DOHH2 (cell line): ENCODE data around the gene TUBB2A.

ENCODE experiments used
- H3F3A ChIP-seq: fragments of 200-600 bp; sonication (generic), shearing (Covaris generic); 2 replicates; pipeline ENCODE4 v1.6.0; 2016; ENCODE audit warnings: antibody characterized with exemption, mild to moderate bottlenecking; ENCODE audit not compliant: control insufficient read depth, insufficient read depth
- H3K27ac ChIP-seq: fragments of 200-600 bp; sonication (generic); 2 replicates; pipeline ENCODE4 v1.5.1; 2014; ENCODE audit warnings: low read depth, mild to moderate bottlenecking, low read length, moderate library complexity
- H3K27me3 ChIP-seq: fragments of 200-600 bp; sonication (generic); 2 replicates; pipeline ENCODE4 v1.6.1; 2014; ENCODE audit warnings: mild to moderate bottlenecking, low read length, mixed read lengths; ENCODE audit not compliant: control insufficient read depth
- H3K36me3 ChIP-seq: fragments of 200-600 bp; sonication (generic); 2 replicates; pipeline ENCODE4 v1.6.1; 2014; ENCODE audit warnings: mild to moderate bottlenecking, low read length, moderate library complexity, mixed read lengths; ENCODE audit not compliant: control insufficient read depth
- H3K4me1 ChIP-seq: fragments of 200-600 bp; sonication (generic); 2 replicates; pipeline ENCODE4 v1.6.1; 2014; ENCODE audit warnings: mild to moderate bottlenecking, low read length, mixed read lengths; ENCODE audit not compliant: control insufficient read depth
- H3K4me2 ChIP-seq: fragments of 200-600 bp; sonication (generic); 2 replicates; pipeline ENCODE4 v1.6.0; 2014; ENCODE audit warnings: mild to moderate bottlenecking, low read length, moderate library complexity
- H3K4me3 ChIP-seq: fragments of 200-600 bp; sonication (generic); 2 replicates; pipeline ENCODE4 v1.5.1; 2014; ENCODE audit warnings: mild to moderate bottlenecking, low read length, mixed read lengths
- H3K79me2 ChIP-seq: fragments of 200-600 bp; sonication (generic); 2 replicates; pipeline ENCODE4 v1.6.1; 2014; ENCODE audit warnings: mild to moderate bottlenecking, low read length, mixed read lengths; ENCODE audit not compliant: control insufficient read depth
- H3K9me2 ChIP-seq: fragments of 200-600 bp; sonication (generic); replicated peaks from 2 replicates; pipeline ENCODE4 v1.6.1; 2014; ENCODE audit warnings: mild to moderate bottlenecking, low read length, mixed read lengths; ENCODE audit not compliant: control insufficient read depth
- H3K9me3 ChIP-seq: fragments of 200-600 bp; sonication (generic); 2 replicates; pipeline ENCODE4 v1.6.1; 2014; ENCODE audit warnings: antibody characterized with exemption, low read length, mixed read lengths; ENCODE audit not compliant: control insufficient read depth, insufficient read depth
- H4K20me1 ChIP-seq: fragments of 200-600 bp; sonication (generic); 2 replicates; pipeline ENCODE4 v1.6.0; 2014; ENCODE audit warnings: low read depth, mild to moderate bottlenecking, antibody characterized with exemption, low read length, moderate library complexity; ENCODE audit not compliant: control insufficient read depth, insufficient read depth
- CTCF ChIP-seq: fragments of 200-600 bp; sonication (generic); IDR thresholded peaks from one replicate; pipeline ENCODE4 v1.5.1; 2014; ENCODE audit warnings: antibody characterized with exemption, mild to moderate bottlenecking, low read depth, low read length; ENCODE audit not compliant: poor library complexity, severe bottlenecking
- EZH2phosphoT487 ChIP-seq: fragments of 200-600 bp; sonication (generic); IDR thresholded peaks from 2 replicates; pipeline ENCODE4 v1.6.1; 2017; ENCODE audit warnings: borderline replicate concordance, mild to moderate bottlenecking, antibody characterized with exemption, low read length, moderate library complexity, mixed read lengths

The TUBB2A gene

GRCh38 chr6:3204921-3205320 is 47.6 kb upstream of the TUBB2A start:
- TF ChIP-seq EZH2phosphoT487 = no peak
- TF ChIP-seq CTCF = no peak

GRCh38 chr6:3202999-3203696 is 45.8 kb upstream of the TUBB2A start:
- Histone ChIP-seq H3K36me3 (no peaks in the 10 kb centered on the region), H3K9me2 (no peaks in the 10 kb centered on the region), H3K9me3 (peaks cover 3% of the 10 kb centered on the region; the same call in 1 of the 2 replicates), H3K4me3 (peak overlapping the region; percentile 66), H3K79me2 (no peaks in the 10 kb centered on the region), H4K20me1 (no peaks in the 10 kb centered on the region), H3K4me1 (peaks cover 39% of the 10 kb centered on the region), H3K27me3 (no peaks in the 10 kb centered on the region), H3K4me2 (peak overlapping the region; percentile 81), H3K27ac (peak overlapping the region; percentile 93), H3F3A (peaks cover 19% of the 10 kb centered on the region)
- TF ChIP-seq EZH2phosphoT487 (no peak), CTCF (no peak)

More at GRCh38 chr6:3204921-3205320, 47.6 kb upstream of the TUBB2A start:
- Histone ChIP-seq H3K4me1 (peaks cover 53% of the 10 kb centered on the region), H3F3A (peaks cover 19% of the 10 kb centered on the region), H3K79me2 (no peaks in the 10 kb centered on the region), H3K9me2 (no peaks in the 10 kb centered on the region), H3K27me3 (no peaks in the 10 kb centered on the region), H3K4me2 (peak overlapping the region; percentile 81), H3K27ac (peak overlapping the region; percentile 93), H3K36me3 (no peaks in the 10 kb centered on the region), H3K9me3 (peaks cover 3% of the 10 kb centered on the region; the same call in 1 of the 2 replicates), H3K4me3 (peak overlapping the region; percentile 66), H4K20me1 (no peaks in the 10 kb centered on the region)

GRCh38 chr6:3201388-3201787 is 44.0 kb upstream of the TUBB2A start:
- H3K4me2 ChIP-seq = no peak overlapping the region
- TF ChIP-seq EZH2phosphoT487 (no peak), CTCF (no peak)

More at GRCh38 chr6:3201388-3201787, 44.0 kb upstream of the TUBB2A start:
- H3F3A ChIP-seq = peaks cover 19% of the 10 kb centered on the region
- H3K27ac ChIP-seq = no peak overlapping the region
- no peak overlapping the region for H3K4me3 ChIP-seq
- no peaks in the 10 kb centered on the region for H4K20me1 ChIP-seq
- no peaks in the 10 kb centered on the region for H3K79me2 ChIP-seq
- no peaks in the 10 kb centered on the region for H3K9me2 ChIP-seq
- no peaks in the 10 kb centered on the region for H3K36me3 ChIP-seq
- H3K9me3 ChIP-seq = peaks cover 3% of the 10 kb centered on the region; the same call in 1 of the 2 replicates
- no peaks in the 10 kb centered on the region for H3K27me3 ChIP-seq
- H3K4me1 ChIP-seq = peaks cover 39% of the 10 kb centered on the region
